ENCODE results near the gene FAAP20.

DNA sequence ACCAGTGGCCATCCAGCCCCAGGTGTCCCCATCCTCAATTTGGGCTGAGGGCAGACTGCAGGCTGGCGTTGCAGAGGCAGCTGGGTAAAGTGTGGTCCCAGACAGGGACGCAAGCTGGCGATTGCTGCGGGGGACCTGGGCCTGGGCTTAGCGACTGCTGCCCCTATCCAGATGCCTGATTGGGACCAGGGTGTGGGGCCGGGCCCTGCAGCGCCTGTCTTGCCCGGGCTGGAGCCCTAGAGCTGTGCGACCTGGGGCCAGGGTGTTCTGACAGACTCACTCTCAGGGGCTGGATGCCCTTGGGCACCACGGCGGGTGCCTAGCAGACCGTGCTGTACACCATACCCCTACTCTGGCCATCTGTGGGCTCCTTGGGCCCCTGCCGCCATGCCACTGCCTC, 16.2 kb upstream of the FAAP20 start:
- TF ChIP-seq, protein P1, sequence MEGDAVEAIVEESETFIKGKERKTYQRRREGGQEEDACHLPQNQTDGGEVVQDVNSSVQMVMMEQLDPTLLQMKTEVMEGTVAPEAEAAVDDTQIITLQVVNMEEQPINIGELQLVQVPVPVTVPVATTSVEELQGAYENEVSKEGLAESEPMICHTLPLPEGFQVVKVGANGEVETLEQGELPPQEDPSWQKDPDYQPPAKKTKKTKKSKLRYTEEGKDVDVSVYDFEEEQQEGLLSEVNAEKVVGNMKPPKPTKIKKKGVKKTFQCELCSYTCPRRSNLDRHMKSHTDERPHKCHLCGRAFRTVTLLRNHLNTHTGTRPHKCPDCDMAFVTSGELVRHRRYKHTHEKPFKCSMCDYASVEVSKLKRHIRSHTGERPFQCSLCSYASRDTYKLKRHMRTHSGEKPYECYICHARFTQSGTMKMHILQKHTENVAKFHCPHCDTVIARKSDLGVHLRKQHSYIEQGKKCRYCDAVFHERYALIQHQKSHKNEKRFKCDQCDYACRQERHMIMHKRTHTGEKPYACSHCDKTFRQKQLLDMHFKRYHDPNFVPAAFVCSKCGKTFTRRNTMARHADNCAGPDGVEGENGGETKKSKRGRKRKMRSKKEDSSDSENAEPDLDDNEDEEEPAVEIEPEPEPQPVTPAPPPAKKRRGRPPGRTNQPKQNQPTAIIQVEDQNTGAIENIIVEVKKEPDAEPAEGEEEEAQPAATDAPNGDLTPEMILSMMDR (IDR thresholded peaks at IDR 0.05), result no peak
- no peak for TF ChIP-seq POLR2A (IDR thresholded peaks at IDR 0.05)

Data from lower leg skin (tissue), 3 donors.